B cell (primary cell): ENCODE results near the gene RPL6. TPM values are rescaled to one million over a fixed set of nuclear protein-coding genes. Genes with fewer than 3 reads are reported as not detected.

Experiments used
- ATAC-seq: fragments of 200-7000 bp; cut with Tn5 transposase; one replicate; pipeline ENCODE4 v1.10.0; 2021; ENCODE audit warnings: low read depth, mild to moderate bottlenecking, moderate number of reproducible peaks, moderate library complexity
- CTCF ChIA-PET: fragments of 350-600 bp; sonication (Branson Sonifier 250); formaldehyde crosslinking; loops from one replicate; lab custom pipeline; 2021; ENCODE audit warnings: antibody characterized with exemption, inconsistent platforms; lab: Charles Lee
- POLR2A ChIA-PET: fragments of 350-600 bp; sonication (Branson Sonifier 250); formaldehyde crosslinking; loops from one replicate; lab custom pipeline; 2021; ENCODE audit warnings: antibody characterized with exemption; lab: Charles Lee
- DNase-seq: peaks from one replicate; pipeline ENCODE4 v3.0.0; 2013
- H2AFZ ChIP-seq: 2 replicates; pipeline ENCODE4 v1.6.1; 2012; ENCODE audit warnings: mild to moderate bottlenecking, low read depth, low read length; ENCODE audit not compliant: insufficient read depth, poor library complexity, severe bottlenecking
- H3K27ac ChIP-seq, 2 donors: 1 replicate in 1 of 2; 2 replicates in 1 of 2; pipeline ENCODE4 v1.5.1; 2012 to 2013; ENCODE audit warnings: low read length in 2 of 2, mild to moderate bottlenecking in 2 of 2, moderate library complexity in 1 of 2
- H3K27me3 ChIP-seq, 4 experiments: fragments of 200-600 bp in 1 of 4; sonication (generic) in 1 of 4; replicated peaks in 1 of 4; 1 replicate in 2 of 4; 2 replicates in 2 of 4; pipeline versions ENCODE4 v1.6.1 to v1.7.0; 2013 to 2016; ENCODE audit warnings: low read length in 3 of 4, mild to moderate bottlenecking in 2 of 4, mixed read lengths in 1 of 4, moderate library complexity in 1 of 4; ENCODE audit not compliant: insufficient read depth in 4 of 4, control insufficient read depth in 3 of 4; ENCODE audit errors: control extremely low read depth in 1 of 4
- H3K36me3 ChIP-seq, 2 experiments: replicated peaks in 1 of 2; 1 replicate in 1 of 2; 2 replicates in 1 of 2; pipeline versions ENCODE4 v1.6.1 to v1.7.1; 2013; ENCODE audit warnings: low read length in 1 of 2; ENCODE audit not compliant: insufficient read depth in 2 of 2, control insufficient read depth in 1 of 2; ENCODE audit errors: control extremely low read depth in 1 of 2, extremely low read depth in 1 of 2
- H3K4me1 ChIP-seq, 2 donors: fragments of 200-600 bp in 1 of 2; sonication (generic) in 1 of 2; 1 replicate in 1 of 2; 2 replicates in 1 of 2; pipeline versions ENCODE4 v1.5.1 to v1.6.1; 2013 to 2017; ENCODE audit warnings: low read length in 2 of 2; ENCODE audit not compliant: control insufficient read depth in 2 of 2, insufficient read depth in 2 of 2
- H3K4me2 ChIP-seq: replicated peaks from 2 replicates; pipeline ENCODE3; 2012; ENCODE audit warnings: mild to moderate bottlenecking, low read depth, low read length; ENCODE audit not compliant: poor library complexity, severe bottlenecking
- H3K4me3 ChIP-seq, 5 experiments: fragments of 200-600 bp in 1 of 5; sonication (generic) in 1 of 5; 1 replicate in 3 of 5; 2 replicates in 2 of 5; pipeline versions ENCODE4 v1.5.1 to v1.7.0; 2011 to 2016; ENCODE audit warnings: low read length in 4 of 5, mild to moderate bottlenecking in 4 of 5, low read depth in 2 of 5, control low read depth in 1 of 5, moderate library complexity in 1 of 5; ENCODE audit not compliant: insufficient read depth in 1 of 5; ENCODE audit errors: control extremely low read depth in 1 of 5, extremely low read depth in 1 of 5
- H3K79me2 ChIP-seq: fragments of 200-600 bp; sonication (generic); one replicate; pipeline ENCODE4 v1.6.0; 2016; ENCODE audit warnings: low read length; ENCODE audit not compliant: control insufficient read depth, insufficient read depth
- H3K9ac ChIP-seq: fragments of 200-600 bp; sonication (generic); 2 replicates; pipeline ENCODE4 v1.6.1; 2017; ENCODE audit warnings: mild to moderate bottlenecking, low read length, moderate library complexity
- H3K9me3 ChIP-seq, 3 donors: one replicate each; pipeline versions ENCODE4 v1.6.1 to v1.7.1; 2013; ENCODE audit warnings: low read length in 2 of 3; ENCODE audit not compliant: control insufficient read depth in 2 of 3, insufficient read depth in 1 of 3; ENCODE audit errors: control extremely low read depth in 1 of 3
- H4K20me1 ChIP-seq: 2 replicates; pipeline ENCODE4 v1.6.0; 2012; ENCODE audit warnings: mild to moderate bottlenecking, low read length; ENCODE audit not compliant: insufficient read depth, control insufficient read depth, poor library complexity, severe bottlenecking
- H3K27ac Mint-ChIP-seq: one replicate; pipeline ENCODE4 v1.8.0; 2021; ENCODE audit warnings: mixed read lengths
- H3K27me3 Mint-ChIP-seq: one replicate; pipeline ENCODE4 v1.8.0; 2021; ENCODE audit warnings: mixed read lengths
- H3K4me1 Mint-ChIP-seq: one replicate; pipeline ENCODE4 v1.8.0; 2021; ENCODE audit warnings: mixed read lengths
- H3K4me3 Mint-ChIP-seq: one replicate; pipeline ENCODE4 v1.8.0; 2021; ENCODE audit warnings: mixed read lengths
- H3K9me3 Mint-ChIP-seq: one replicate; pipeline ENCODE4 v1.8.0; 2022; ENCODE audit warnings: mixed read lengths; ENCODE audit not compliant: insufficient read depth
- EZH2 ChIP-seq: IDR thresholded peaks from 2 replicates; pipeline ENCODE4 v1.6.1; 2012; ENCODE audit warnings: borderline replicate concordance, low read depth, mild to moderate bottlenecking, moderate library complexity, low read length; ENCODE audit not compliant: insufficient read depth, poor library complexity, severe bottlenecking
- WGBS: methylation state at CpG from one replicate; pipeline ENCODE4 v1.1.5; 2013; ENCODE audit warnings: missing lambda C conversion rate; ENCODE audit not compliant: insufficient coverage; 5-methylcytosine and 5-hydroxymethylcytosine counted together
- intact Hi-C: fragments of 100-400 bp; cut with micrococcal nuclease; formaldehyde crosslinking; loops from one replicate; pipeline ENCODE4 v1.10.0; 2022
- polyA minus RNA-seq: library from RNA; depleted of rRNA, polyadenylated mRNA; stranded (reverse); fragments of >200 nt; gene quantifications from 2 replicates; pipeline ENCODE4 v1.2.3, GENCODE V29; 2012
- polyA plus RNA-seq: library from polyadenylated mRNA; depleted of rRNA; stranded (reverse); fragments of >200 nt; gene quantifications from 2 replicates; pipeline ENCODE4 v1.2.3, GENCODE V29; 2012
- total RNA-seq, 2 donors: library from RNA; stranded (reverse); fragments of 120-200 nt in 1 of 2; gene quantifications; 1 replicate in 1 of 2; 2 replicates in 1 of 2; pipeline versions ENCODE4 v1.2.3 to v1.2.4, GENCODE V29; 2013 to 2022
- TF ChIP-seq, protein P1 (sequence below): fragments of 200-600 bp; IDR thresholded peaks from one replicate; pipeline ENCODE4 v1.8.0; 2022; ENCODE audit warnings: antibody characterized with exemption, mild to moderate bottlenecking

The RPL6 gene
- total RNA-seq (1,537 and 1,621 TPM in 2 replicates), polyA plus RNA-seq (1,308 and 1,336 TPM in 2 replicates), polyA minus RNA-seq (540 and 611 TPM in 2 replicates)
- 2,942 TPM for total RNA-seq (2013)

GRCh38 chr12:112409064-112409905 lies at the start of gene RPL6:
Gene RPL6, minus strand, starts transcription at chr12:112409605. Its CDS starts 949 bp downstream, at chr12:112408656.
- under 1% methylated on average over 39 of the region's 46 CpGs for WGBS
- H3K36me3 ChIP-seq = peaks cover 15 to 38% of the 10 kb centered on the region in 2 experiments
- peak within 1 kb of the TSS; percentile 93 for H2AFZ ChIP-seq
- CTCF ChIA-PET = interaction anchor here (2.3 kb wide), 1 partner anchor 212 kb away, joined by 16 read pairs; no protein-coding TSS in a partner anchor
- H3K79me2 ChIP-seq = peaks cover 5% of the 10 kb centered on the region
- peak within 1 kb of the TSS; percentile 88 for H3K4me2 ChIP-seq
- H3K27me3 Mint-ChIP-seq = no peaks in the 10 kb centered on the region
- POLR2A ChIA-PET = no interaction called here
- ATAC-seq = peak; percentile 90
- TF ChIP-seq, protein P1, sequence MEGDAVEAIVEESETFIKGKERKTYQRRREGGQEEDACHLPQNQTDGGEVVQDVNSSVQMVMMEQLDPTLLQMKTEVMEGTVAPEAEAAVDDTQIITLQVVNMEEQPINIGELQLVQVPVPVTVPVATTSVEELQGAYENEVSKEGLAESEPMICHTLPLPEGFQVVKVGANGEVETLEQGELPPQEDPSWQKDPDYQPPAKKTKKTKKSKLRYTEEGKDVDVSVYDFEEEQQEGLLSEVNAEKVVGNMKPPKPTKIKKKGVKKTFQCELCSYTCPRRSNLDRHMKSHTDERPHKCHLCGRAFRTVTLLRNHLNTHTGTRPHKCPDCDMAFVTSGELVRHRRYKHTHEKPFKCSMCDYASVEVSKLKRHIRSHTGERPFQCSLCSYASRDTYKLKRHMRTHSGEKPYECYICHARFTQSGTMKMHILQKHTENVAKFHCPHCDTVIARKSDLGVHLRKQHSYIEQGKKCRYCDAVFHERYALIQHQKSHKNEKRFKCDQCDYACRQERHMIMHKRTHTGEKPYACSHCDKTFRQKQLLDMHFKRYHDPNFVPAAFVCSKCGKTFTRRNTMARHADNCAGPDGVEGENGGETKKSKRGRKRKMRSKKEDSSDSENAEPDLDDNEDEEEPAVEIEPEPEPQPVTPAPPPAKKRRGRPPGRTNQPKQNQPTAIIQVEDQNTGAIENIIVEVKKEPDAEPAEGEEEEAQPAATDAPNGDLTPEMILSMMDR = no peak
- no peak for TF ChIP-seq EZH2
- no peaks in the 10 kb centered on the region for H3K9me3 Mint-ChIP-seq
- peak within 1 kb of the TSS; percentile 83 to 91 for H3K27ac ChIP-seq
- intact Hi-C loops = loop anchor here (1.0 kb wide), 4 partner anchors 9 to 396 kb away; partner anchors contain the start of genes ERP29, HECTD4, PTPN11 and TMEM116
- DNase-seq = peak; percentile 91
- peak within 1 kb of the TSS; percentile 100 for H3K27ac Mint-ChIP-seq
- H3K9me3 ChIP-seq = no peaks in the 10 kb centered on the region
- H3K9ac ChIP-seq = peak within 1 kb of the TSS; percentile 98
- no peaks in the 10 kb centered on the region for H3K27me3 ChIP-seq
- H3K4me3 ChIP-seq = peak within 1 kb of the TSS; percentile 68 to 97 (median 96)
- H3K4me1 ChIP-seq = peaks cover 15 to 24% of the 10 kb centered on the region in 2 donors
- H3K4me1 Mint-ChIP-seq = peaks cover 28% of the 10 kb centered on the region
- peak within 1 kb of the TSS; percentile 100 for H3K4me3 Mint-ChIP-seq
- peaks cover 17% of the 10 kb centered on the region for H4K20me1 ChIP-seq

DNA sequence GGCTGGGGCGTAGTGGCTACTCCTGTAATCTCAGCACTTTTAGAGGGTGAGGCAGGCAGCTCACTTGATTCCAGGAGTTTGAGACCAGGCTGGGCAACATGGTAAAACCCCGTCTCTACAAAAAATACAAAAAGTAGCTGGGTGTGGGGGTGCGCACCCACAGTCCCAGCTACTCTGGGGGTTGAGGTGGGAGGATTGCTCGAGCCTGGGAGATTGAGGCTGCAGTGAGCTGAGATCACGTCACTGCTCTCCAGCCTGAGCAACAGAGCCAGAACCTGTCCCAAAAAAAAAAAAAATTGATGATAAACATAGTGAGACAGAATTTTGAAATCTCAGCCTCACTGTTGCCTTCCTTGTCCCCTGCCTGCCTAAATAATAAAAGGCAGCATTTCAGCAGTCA lies 49.3 kb upstream of the RPL6 start:
- Histone ChIP-seq H3K27me3 (no peaks in the 10 kb centered on the region), H3K9me3 (no peaks in the 10 kb centered on the region), H3K4me1 (no peaks in the 10 kb centered on the region), H3K4me3 (no peak overlapping the region), H3K4me2 (no peak overlapping the region), H4K20me1 (no peaks in the 10 kb centered on the region), H2AFZ (no peak overlapping the region), H3K9ac (no peak overlapping the region), H3K79me2 (peaks cover 5% of the 10 kb centered on the region), H3K27ac (no peak overlapping the region), H3K36me3 (peaks cover 11 to 41% of the 10 kb centered on the region in 2 experiments)
- no peaks in the 10 kb centered on the region for H3K27me3 Mint-ChIP-seq
- CTCF ChIA-PET = no interaction called here
- intact Hi-C loops = no loop called here
- TF ChIP-seq EZH2 = no peak
- TF ChIP-seq, protein P1 = no peak
- no peak for DNase-seq
- WGBS = 100% methylated on average over 3 of the region's 5 CpGs
- H3K4me3 Mint-ChIP-seq = no peak overlapping the region
- no peaks in the 10 kb centered on the region for H3K9me3 Mint-ChIP-seq
- ATAC-seq = no peak
- no peaks in the 10 kb centered on the region for H3K4me1 Mint-ChIP-seq
- POLR2A ChIA-PET = no interaction called here
- no peak overlapping the region for H3K27ac Mint-ChIP-seq
